ENCODE measurements around the gene CD44.
A peak's percentile ranks its signal among the peaks of the same experiment; 100 is the strongest.

The CD44 gene

DNA sequence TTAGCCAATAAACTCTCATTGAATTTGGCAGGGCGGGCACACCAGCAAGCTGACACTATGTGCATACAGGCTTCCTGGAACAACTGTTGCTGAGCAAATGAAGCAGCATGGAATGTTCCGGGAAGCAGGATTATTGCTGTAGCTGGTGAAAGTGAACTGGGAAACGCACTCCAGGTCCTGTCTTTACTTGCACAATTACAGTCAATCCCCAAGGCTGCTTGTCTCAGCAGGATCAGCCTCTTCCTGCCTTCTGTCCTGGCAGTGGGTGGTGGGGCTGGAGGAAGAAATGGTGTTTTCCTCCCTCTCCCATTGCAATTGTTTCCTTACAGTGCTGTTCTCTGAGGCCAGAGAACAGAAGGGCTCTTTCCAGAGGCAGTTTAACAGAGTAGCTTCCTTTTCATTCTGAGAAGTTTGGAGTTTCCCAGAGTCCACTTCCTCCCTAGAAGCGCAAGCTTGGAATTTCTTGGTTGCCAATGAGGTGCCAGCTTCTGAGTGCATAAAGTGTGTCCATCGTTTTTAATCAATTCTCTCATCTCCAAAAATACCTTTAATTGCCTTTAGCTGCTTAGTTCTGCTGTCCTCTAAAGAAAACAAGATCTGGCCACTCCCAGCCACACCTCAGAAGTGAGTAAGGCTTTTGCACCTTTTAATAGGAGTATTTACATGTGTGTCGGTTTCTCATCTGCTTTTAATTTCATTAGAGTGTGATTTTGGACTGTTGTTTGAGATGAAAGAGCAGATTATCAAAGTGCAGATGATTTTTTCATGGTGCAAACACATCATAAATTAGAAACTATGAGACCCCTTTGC is 19.9 kb downstream of the CD44 start:
- no peak for DNase-seq (ENCODE audit: low read depth)

DNA sequence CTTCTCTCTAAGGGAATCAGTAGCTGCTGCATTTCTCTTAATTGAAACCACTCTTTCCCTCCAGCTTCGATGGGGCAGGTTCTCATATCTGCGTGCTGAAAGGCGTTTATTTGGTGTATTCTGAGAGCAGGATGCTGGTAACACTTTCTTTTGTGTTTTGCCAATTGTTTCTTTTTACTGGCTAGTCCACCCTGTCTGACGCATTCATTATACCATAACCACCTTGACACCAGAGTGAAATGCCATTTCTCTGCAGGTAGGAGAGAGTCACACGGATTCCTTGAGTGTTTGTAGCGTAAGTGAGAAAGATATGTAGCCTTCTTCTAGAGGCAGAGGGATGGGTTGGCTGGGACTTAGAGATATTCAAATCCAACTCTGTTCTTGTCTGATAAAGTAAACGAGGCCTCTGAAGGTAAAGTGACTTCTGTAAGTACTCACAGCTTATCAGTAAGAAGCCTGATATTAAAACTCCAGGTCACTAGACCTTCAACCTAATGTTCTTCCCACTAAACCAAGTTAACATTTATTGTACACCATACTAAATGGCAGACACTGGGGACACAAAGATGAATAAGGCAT is 21.4 kb downstream of the CD44 start:
- DNase-seq (ENCODE audit: low read depth): no peak

DNA sequence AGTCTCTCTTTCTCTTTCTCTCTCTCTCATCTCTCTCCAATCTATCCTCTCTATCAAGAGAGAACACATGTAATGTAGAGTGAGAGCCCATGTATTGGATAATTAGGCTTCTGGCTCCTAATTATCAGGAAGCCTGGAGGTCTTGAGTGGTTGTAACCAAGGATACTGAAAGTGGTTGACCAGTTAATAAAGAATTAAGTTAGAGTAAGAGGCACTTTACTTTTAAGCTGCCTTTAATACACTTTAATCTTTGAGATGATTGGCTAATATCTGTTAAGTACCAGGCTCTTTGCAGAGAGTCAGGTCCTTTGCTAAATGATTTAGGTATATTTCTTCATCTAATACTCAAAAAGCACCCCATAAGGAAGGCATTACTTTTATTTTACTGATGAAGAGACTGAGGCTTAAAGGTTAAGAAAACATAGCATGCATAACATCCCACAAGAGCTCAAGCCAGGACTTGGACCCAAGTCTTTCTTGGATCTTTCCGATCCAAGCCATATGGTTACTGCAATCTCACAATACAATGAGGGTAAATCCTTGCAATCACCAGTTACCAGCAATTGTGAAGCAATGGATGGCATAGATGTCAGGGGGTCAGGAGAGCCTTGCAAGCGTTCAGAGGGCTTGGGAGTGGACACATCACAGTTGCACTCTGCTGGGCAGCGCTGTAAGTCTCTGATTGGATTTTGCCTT is 22.1 kb downstream of the CD44 start:
- DNase-seq (ENCODE audit: low read depth): no peak

- no peak for DNase-seq (ENCODE audit: low read depth)
Observed at GRCh38 chr11:35162745-35163144, 23.8 kb downstream of the CD44 start.

DNA sequence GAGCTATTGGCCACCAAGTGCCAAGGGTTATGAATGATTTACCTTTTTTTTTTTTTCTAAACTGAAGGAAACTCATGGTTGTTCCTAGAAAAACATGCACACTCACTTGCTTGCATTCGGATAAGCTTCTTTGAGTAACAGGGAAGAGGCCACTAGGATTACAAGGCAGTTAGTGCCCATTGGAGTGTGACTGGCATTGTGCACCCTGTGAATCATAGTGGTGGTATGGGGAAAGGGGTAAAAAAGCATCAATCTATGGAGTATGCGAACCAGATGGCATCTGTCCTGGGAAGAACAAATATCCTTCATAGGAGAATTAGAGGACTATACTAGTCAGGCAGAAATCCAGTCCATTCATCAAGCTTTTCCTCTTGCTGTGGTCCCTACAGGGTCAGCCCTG is 24.2 kb downstream of the CD44 start:
- no peak for DNase-seq (ENCODE audit: low read depth)

DNA sequence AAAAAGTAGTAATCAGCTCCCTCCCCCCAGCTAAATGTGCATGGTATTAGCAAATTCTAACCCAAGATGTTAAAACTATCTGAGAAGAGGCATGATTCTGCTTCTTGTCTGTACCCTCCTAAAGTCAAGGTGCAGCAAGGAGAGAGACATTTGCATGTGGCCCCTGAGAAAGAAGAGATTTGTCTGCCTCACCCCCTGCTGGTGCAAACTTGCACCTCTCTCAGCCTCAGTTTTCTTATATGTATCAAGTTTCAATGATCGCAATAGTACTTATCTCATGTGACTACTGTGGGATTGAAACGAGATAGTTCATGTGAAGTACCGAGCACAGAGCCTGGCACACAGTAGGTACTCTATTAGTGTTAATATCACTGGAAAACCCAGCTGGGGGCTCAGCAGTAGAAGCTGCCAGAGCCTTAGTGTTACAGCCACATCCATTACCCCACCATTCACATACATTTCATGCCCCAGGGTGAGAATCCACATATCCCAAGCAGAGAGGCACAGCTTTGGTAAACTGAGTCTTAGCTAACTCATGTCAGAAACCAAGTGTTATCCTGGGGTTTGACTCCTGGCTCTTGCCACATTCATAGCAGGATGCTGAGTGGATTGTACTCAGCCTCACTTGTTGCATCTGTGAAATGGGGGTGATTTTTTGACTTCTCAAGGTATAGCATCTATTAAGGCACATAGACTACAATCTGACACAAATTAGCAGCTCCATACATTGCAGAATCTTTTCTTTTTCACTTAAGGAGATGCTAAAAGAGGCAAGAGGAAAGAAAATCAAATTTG is 24.9 kb downstream of the CD44 start:
- DNase-seq (ENCODE audit: low read depth): no peak

DNA sequence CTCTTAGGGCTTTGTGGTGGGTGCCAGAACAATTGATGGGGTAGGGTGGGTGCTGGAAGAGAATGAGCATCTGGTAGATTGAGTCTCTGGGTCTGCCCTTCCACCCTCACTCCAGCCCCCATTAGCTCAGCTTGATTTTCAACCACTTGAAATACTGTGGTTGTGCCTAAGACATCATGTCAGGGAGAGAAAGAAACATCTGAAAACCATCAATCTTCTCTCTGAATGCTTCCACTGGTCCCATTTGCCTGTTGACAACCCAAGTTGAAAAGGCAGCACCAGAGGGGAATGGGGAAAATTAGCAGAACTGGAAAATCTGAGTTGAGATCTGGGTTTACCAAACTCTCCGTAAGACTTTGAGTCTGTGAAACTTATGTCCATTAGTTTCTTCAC is 26.1 kb downstream of the CD44 start:
- no peak for DNase-seq (ENCODE audit: low read depth)

GRCh38 chr11:35165423-35166368 is 26.7 kb downstream of the CD44 start:
- peak; percentile 77 for DNase-seq (ENCODE audit: low read depth)

GRCh38 chr11:35166369-35167360 is 27.7 kb downstream of the CD44 start:
- DNase-seq (ENCODE audit: low read depth): no peak

- DNase-seq (ENCODE audit: low read depth): no peak
Observed at GRCh38 chr11:35167426-35167954, 28.5 kb downstream of the CD44 start.

DNA sequence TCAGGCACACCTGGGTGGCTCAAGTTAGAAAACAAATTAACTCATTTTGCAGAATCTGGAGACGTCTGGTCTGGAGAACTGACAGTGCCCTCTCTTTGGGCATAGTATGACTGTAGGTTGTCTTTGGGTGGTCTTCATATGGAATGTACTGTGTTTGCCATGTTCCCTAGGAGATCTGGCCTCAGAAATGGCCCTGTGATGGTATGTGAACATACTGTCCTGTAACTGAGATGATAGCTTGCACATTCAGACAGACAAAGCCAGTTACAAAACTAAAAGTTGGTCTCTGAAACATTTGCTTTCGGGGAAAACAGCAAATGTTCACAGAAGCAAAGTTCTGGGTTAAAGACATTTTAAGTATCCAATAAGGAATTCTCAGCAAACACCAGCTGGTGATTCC is 29.7 kb downstream of the CD44 start:
- DNase-seq (ENCODE audit: low read depth): no peak

GRCh38 chr11:35169112-35169511 is 30.1 kb downstream of the CD44 start:
- DNase-seq (ENCODE audit: low read depth): no peak

DNA sequence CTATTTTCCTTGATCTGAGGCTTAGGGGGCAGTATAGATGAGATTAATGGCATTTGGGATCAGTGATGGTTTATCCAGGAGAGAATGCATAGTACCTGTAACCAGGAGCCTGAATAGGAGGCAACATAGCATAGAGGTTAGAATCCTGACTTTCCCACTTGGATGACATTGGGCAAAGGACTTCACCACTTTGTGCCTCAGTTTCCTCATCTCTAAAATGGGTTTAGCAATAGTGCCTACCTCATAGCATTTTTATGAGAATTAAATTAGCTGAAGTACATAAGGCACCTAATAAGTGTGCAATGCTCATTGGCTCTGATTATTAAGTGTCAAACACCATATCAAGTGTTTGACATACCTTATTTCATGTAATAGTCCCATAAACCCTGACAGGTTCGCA is 30.8 kb downstream of the CD44 start:
- no peak for DNase-seq (ENCODE audit: low read depth)

DNA sequence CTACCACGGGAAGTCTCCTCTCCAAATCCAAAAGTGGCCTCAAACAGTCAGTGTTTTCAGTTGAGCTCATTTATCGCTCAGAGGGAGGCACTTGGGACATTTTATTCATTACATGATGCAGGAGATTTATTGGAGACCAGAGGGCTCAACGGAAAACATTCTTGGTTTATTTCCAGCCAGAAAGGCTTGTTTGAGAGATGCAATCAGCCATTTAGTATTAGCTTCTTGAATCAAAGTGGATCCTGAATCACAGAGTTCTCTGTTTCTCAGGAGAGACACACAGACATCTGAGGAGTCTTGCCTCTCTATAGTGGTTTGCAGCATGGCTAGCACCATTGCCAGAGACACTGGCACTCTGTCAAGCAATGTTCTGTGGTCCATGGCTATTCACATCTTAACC is 31.5 kb downstream of the CD44 start:
- DNase-seq (ENCODE audit: low read depth): no peak

DNA sequence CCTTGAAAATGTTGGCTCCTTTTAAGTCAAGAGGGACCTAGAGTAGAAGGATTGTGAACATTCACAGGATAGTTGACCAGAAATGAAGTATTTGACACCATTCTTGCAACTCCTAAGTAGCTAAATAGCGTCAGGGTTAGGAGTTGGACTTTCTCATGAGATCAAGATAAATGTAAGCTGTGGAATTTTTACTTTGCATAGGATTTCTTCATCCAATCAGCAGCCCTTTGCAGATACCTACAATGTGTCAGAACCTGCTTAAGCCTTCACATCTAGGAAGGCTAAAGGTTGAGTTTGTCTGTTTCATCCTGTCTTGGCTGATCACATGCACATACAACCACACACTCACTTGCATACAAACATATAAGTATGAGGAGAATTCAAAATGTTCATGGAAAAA is 32.3 kb downstream of the CD44 start:
- no peak for DNase-seq (ENCODE audit: low read depth)

GRCh38 chr11:35173011-35173511 is 34.1 kb downstream of the CD44 start:
- no peak for DNase-seq (ENCODE audit: low read depth)

GRCh38 chr11:35173616-35174566 is 34.9 kb downstream of the CD44 start:
- no peak for DNase-seq (ENCODE audit: low read depth)

DNA sequence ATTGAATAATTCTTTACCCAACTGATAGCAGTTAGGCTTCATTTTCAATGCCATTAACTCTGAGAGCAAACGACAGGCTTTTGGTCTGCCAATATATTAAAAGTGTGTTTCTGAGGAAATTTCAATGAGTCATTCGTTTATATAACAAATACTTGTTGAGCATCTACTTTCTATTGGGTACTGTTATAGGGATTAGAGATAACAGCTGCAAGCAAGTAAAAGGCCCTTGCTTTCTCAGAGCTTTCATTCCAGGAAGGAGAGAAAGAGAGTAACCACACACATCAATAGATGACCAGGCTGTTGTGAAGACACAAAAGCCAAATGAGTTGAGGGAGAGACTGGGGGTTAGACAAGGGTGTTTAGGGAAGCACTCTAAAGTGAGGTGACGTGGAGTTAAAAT is 35.7 kb downstream of the CD44 start:
- DNase-seq (ENCODE audit: low read depth): no peak

Measured in stimulated activated CD8-positive, alpha-beta memory T cell treated with anti-CD3 and anti-CD28 coated beads, Interleukin-12 subunit alpha, Interleukin-12 subunit beta, amount 100 ng/mL, for 1 hour (primary cell).